NCI-H1694 (cell line): ENCODE measurements around the gene PRKCB.

Experiments
- DNase-seq: peaks from one replicate; lab custom pipeline; 2025; lab: John Stamatoyannopoulos, UW

The PRKCB gene

DNA sequence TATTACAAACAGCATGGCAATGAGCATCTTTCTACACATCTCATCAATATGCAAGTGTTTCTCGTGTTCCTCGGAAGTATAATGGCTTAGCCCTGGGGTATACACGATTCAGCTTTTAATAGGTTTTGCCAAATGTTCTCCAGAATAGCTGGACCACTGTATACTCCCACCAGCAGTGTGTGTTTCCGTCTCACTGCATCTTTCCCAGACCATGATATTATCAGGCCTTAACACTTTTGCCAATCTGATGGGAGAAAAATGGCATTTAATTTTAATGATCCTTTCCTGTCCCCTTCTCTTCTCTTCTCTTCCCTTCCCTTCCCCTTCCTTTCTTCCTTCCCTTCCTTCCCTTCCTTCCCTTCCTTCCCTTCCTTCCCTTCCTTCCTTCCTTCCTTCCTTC, 30.8 kb downstream of the PRKCB start:
- DNase-seq: no peak

DNA sequence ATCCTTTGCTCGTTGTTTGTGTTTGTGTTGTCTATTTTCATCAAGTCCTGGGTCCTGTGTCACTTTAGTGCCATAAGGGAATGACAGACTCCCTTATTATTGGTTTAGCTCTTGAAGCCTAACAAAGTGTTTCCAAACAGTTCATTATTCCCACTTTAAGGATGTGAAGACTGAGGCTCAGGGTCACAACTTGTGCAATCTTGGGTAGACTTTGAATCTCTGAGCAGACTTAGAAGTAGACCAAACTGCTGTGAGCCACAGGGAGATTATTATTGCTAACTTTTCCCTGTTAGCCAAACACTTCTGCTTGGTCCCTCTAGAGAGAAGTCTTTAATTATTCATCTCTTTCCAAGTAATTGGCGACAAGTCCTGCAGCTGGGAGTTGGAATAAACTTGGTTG, 31.8 kb downstream of the PRKCB start:
- DNase-seq: no peak

DNA sequence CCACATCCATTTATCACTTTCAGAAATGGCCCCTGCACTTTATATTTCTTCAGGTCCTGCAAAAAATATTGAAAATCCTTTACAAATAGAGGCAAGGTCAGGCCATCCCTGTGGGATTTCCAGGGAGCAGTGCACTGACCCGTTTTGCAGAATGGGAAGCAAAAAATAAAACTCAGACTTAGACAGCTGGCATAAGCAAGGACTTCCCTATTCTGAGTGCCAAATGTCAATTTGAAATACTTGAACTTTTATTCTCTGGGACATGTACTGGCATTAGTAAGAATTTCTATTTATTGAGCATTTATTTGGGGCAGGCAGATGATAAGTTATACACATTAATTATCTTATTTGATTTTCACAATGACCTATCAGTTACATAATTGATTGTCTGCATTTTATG, 32.4 kb downstream of the PRKCB start:
- no peak for DNase-seq

DNA sequence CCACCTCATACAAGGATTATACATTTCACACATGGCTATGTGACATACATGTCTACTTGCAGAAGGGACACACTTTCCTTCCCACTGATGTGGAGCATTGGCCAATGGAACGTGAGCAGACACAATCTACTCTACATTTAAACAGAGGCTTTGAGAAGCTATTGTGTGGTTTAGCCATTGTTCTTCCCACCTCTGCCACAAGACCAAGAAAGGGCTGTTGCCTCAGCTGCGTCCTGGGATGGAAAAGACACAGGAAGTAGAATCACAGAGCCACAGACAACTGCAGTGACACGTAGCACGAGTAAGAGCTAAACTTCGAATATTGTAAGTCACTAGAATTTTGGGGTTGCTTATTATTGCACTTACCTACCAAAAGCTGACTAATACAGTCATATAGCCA, 33.3 kb downstream of the PRKCB start:
- DNase-seq: no peak

DNA sequence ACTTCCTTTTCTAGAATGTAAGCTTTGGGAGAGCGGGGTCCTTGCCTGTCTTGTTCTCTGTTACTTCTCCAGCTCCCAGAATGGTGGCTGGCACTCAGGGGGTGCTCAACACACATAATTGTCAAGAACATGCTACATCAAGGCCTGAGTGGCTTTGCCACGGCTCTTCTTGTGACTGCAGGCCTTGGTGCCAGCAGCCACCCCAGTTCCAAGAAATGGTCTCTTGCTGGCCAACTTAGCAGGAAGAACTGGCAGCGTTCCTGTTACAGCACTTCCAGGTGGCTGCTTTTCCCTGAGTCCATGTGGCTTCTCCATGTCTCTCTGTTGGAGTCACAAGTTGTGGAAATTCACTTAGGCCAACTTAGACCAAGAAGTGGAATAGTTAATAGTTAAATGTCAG, 36.1 kb downstream of the PRKCB start:
- DNase-seq: no peak

DNA sequence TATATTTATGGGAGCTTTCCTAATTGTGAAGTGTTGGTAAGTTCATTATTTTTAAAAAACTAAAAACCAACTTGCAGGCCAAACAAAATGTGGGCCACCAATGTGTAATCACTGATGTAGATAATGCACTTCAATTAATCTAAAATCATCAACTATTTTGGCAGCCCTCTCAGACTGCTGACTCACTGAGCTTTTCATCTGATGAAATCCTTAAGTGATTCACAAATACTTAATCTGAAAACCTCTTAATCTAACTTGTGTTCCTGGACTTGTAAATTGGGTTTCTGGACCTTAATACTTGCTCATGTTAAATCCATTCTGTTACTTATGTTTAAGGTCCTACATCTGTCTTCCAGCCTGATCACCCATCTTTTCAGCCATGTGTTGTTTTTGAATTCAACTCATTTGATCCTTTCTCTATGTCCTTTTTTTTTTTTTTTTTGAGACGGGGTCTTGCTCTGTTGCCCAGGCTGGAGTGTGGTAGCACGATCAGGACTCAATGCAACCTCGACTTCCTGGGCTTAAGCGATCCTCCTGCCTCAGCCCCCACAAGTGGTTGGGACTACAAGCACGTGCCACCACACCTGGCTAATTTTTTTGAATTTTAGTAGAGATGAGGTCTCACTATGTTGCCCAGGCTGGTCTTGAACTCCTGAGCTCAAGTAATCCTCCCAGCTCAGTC, 39.0 kb downstream of the PRKCB start:
- no peak for DNase-seq

DNA sequence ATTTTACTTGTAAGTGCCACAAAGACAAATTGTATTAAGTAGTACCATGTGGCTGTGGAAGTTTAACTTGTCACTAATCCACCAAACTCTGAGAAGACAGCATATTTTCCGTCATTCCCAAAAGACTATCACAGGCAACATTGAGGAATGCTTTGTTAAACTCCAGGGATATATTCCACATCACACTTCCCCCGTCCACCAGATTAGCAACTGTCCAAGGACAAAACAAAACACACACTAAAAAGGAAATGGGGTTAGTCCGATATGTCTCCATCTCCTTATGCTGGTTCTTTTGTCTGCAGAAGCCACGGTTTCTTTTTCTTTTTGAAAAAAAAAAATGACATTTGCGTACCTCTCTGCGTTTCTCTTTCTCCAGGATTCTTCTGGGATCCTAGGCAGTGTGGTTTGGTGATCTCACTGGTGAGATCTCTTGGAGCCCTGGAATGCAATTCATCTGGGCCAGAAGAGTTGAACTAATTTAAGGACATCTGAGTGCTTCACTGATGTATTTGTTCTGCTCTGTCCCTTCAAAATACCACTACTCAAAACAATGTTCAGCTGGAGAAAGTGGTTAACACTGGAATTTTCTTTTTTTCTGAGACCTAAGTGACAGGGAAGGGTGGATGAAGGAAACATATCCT, 40.6 kb downstream of the PRKCB start:
- DNase-seq: no peak

DNA sequence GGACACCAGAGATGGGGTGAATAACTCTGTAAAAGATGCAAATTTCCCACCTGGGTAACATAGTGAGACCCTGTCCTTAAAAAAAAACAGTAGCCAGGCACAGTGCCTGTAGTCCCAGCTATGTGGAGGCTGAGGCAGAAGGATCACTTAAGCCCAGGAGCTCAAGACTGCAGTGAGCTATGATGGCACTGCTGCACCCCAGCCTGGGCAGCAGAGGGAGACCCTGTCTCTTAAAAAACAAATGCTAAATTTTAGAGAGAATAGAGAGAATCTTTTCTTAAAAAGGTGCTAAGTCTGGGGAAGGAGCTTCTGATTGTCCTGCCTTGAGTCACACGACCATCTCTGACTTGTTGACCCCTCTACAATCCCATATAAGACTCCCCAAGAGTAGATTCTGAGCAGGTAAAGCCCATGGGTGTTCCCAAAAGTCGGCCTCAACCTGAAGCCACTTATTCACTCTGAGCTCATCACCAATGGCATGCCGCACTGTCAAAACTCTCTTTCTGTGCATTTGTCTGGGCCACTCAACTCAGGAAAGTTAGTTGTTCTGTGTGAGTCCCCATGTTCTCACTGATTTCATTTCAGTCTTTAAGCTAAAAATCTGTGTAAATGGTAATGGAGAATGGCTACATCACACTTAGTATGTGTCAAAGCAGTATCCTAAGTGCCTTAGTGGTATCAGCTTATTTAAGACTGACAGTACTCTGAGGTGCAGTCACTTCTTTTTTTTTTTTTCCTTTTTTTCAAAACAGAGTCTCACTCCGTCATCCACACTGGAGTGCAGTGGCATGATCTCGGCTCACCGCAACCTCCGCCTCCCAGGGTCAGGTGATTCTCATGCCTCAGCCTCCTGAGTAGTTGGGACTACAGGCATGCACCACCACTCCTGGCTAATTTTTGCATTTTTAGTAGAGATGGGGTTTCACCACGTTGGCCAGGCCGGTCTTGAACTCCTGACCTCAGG, 41.6 kb downstream of the PRKCB start:
- no peak for DNase-seq

DNA sequence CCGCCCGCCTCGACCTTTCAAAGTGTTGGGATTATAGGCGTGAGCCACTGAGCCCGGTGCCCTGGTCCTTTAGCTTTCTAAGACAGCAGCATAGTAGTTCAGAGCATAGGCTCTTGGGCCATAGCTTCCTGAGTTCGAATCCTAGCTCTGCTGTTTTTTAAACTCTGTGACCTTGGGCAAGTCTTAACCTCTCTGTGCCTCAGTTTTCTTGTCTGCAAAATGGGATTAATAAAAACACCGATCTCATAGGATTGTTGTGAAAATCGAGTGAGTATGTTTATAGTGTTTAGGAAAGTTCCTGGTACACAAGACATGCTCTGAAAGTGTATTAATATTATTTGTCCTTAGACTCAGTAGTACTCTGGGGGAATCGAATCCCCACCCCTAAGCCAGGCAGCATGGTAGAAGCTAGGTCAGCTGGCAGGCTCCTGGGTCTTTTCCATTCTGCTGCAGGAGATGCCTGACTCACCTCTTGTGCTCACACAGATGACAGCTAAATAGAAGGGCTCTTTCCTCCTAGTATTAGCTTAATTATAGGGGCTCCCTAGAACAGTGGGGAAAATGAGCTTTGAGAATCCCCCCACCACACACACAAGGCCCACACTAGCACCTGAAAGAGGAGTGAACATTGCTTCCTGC, 44.1 kb downstream of the PRKCB start:
- no peak for DNase-seq

DNA sequence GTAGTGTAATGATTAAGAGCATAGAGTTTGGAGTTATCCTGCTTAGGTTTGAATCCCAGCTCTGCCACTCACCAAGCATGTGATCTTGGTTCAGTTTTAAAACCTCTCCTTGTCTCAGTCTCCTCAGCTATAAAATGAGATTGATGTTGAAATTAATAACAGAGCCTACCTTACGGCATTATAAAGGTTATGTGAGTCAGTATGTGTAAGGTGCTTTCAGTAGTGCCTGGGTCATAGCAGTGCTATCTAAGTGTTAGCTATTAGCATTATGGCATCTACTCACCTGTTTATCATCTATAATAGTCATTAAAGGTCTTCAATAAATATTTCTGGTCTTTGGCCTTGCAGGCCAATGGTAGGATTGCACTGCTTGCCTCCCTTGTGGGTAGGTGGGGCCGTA, 53.4 kb downstream of the PRKCB start:
- no peak for DNase-seq

DNA sequence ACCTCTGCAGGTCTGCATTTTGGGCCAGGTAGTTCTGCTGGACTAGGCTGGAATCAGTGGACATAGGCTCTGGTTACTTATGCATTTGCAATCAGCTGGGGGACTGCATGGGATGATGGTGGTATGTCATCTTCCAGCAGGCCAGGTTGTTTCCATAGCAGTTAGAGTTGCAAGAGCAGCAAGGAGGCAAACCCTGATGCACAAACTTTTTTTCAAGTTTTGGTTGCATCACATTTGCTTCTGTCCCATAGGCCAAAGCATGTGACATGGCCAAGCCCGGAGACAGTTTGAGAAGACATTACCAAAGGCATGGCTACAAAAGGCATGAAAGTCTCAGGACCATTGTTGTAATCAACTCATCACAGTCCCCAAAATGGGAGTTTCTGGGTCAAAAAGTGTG, 58.2 kb downstream of the PRKCB start:
- DNase-seq: no peak

DNA sequence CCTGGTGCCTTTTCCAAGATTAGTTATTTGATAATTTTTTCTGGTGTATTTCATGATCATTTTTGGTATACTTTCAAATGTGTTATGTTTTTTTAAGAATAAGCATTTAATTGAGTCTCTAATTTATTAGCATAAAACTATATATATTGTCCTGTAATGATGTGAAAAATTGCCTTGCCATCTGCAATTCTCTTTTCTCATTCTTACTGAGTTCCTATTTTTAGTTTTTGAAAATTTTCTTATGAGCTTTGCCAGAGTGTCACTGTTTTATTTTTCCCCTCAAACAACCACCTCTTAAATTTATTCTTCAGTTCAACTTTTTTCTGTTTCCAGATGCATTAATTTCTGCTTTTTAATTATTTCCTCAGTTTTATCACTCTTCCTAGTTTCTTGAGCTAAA, 59.3 kb downstream of the PRKCB start:
- no peak for DNase-seq

DNA sequence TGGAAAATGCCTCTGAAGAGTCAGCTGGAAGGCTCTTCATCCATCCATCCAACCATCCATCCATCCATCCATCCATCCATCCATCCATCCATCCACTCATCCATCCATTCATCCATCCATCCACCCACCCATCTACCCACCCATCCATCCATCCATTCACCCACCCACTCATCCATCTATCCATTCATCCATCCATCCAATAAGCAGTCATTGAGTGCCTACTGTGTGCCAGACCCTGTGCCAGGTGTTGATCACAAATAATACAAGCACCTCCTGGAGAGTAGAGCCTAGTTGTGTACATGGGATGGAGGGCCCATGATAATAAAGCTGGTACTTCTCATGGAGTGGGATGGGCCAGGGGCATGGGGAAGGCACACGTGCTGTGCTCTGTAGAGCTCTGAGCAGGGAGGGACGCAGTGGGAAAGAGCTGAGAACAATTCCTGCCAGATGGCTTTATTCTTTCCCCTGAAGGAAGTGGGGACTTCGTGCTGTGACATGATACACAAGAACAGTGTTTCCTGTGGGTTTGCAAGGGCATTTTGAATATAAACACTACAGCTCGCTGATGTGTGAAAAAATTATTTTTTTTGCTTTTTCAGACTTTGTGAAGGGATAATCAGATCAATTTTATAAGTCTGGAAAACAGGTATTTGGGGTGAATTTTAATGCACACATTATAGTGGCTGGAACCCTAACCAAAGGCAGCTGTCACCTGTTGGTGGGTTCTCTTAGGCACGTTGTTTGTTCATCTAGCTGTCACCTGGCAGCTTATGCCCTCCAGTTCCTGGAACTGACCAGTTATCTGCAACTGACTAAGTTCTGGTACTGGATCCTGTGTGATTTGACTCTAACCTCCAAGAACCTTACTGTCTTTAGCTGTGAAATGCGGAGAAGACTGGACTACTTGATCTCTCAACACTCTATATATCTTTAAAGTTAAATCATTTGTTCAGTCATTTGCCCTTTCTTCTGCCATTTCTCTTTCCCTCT, 61.3 kb downstream of the PRKCB start:
- DNase-seq: no peak

DNA sequence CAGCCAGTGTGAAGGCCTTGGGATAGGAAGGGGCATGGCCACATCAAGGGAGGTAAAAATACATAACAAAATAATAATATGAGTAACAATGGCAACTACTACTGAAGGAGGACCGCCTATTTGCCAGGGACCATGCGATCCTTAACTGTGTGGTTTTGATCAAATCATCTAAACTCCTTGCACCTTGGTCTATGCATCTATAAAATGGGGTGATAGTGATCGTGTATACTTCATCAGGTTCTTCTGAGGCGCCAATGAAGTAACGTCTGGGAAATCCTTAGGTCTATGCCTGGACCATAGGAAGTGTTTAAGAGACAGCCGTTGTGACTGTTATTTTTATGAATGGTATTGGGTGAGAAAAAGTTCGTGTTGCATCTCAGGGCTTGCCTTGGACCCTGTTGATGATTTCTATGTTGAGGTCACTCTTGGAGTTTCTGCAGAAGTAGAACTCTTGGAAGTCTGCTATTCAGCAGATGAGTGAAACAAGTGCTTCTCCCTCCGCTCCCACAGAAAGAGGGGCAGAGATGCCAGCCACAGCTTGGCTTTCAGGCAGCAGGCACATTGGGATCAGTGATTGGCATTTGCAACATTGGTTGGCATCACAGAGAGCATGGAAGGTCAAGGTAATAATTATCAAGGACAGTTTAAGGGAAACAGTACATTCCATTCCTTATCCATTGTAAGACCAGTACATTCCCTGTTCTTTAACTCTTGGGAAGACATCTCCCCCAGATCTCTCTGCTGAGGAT, 63.1 kb downstream of the PRKCB start:
- no peak for DNase-seq

DNA sequence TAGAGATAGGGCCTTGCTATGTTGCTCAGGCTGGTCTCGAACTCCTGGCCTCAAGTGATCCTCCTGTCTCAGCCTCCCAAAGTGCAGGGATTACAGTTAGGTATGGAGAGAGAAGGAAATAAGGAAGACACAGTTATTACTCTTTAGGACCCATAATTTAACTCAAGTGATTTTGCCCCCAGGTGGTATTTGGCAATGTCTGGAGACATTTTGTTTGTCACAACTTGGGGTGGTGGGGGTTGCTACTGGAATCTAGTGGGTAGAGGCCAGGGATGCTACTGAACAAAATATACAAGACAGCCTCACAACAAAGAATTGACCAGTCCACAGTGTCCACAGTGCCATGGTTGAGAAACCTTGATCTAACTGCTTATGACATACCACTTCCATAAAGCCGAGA, 64.1 kb downstream of the PRKCB start:
- DNase-seq: no peak

DNA sequence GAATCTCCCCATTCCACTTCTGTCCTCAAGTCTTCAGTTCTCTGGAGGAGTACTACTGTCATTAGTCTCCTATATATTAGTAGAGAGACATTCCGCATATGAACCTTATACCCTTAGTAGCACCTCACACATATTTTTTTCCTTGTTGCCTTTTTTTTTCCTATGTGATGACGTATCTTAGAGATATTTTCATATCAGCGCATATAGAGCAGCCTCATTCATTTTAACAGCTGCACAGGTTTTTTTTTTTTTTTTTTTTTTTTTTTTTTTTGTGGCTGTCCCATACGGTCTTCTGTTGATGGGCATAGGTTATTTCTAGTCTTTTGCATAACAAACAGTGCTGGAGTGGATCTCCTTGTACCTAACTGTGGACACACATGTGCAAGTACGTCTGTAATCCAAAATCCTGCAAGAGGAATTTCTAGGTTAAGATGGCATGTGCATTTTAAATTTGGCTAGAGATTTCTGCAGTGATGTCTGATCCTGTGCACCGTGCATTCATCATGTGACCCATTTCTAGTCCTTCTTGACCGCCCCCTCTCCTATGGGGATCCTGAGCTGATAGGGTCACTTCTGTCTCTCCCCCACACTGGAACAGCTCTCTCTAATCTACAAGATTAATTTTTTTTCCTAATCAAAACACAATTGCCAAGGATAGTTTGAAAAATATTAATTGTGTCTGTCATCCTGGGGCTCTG, 64.8 kb downstream of the PRKCB start:
- no peak for DNase-seq

DNA sequence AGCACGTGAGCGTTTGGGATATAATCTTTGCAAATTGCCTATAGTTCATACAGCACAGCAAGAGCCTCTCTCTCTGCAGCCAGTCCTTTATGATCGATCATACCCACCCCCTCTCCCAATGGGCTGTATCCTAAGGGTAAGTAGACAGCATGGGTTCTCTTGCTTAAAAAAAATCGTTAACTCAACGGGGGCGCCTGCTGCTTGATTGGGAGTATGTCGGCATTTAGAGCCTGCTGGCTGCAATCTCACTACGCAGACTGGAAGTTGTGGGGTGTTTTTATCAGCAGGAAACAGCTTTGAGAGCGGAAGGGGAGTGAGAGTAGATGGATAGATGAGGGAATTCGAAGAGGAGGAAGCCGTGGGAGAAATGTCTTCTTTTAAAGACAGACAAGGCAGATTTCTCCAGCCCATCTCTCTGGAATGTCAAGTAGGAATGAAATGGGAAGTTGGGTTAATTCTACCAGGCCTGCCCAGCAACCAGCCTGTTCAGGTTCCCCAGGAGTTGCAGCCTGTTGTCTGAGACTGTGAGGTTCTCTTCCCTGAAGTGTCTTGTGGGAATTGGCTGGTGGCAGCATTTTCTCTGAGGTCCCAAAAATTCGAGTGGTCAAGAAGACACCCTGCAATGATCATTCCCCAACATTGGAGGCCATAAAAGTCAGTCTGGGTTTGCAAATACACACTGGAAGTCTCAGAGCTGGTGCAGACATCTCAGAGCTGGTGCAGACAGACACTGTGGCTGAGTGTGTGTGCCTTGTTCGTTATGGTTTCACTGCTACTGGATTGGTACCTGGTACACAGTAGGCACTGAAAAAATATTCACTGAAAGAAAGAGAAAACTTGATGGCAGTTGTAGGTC, 65.6 kb downstream of the PRKCB start:
- DNase-seq: no peak

DNA sequence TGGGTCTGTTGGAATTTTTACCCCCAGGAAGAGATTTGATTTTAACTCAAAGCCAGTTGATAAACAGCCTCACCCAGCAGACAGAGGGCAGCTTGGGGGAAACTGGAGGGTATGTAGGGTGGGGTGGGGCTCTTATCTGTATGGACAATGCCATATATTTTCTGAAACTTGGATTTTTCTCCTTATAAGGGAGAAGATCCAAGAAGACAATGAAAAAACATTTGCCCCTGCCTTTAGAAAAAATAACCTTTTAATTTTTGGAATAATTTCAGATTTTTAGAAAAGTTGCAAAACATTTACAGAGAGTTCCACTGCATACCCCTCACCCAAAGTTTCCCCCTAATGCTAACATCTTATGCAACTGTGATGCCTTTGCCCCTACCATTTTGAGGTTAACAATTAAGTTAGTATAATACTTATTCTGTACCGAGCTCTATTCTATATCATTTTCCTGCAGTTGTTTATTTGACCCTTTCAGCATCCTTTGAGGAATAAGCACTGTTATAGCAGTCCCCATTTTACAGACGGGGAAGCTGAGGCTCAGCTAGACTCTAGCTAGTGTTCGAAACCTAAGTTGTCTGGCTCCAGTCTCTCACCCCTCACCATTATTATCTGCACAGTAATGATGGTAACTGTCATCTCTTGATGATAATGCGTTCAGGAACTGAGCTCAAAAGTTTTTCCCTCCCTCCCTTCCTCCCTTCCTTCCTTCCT, 66.4 kb downstream of the PRKCB start:
- DNase-seq: no peak
